ENCODE measurements around the gene ATP6V0C. TPM values are rescaled to one million over a fixed set of nuclear protein-coding genes. Genes with fewer than 3 reads are reported as not detected.
"Not testable (repeated sequence)": the region's sequence is repeated elsewhere in the genome, so short reads cannot be mapped to it uniquely, and the experiment has no call there.

Gene ATP6V0C
- total RNA-seq, 1 experiment from 2014 or later: 56.4 TPM

DNA sequence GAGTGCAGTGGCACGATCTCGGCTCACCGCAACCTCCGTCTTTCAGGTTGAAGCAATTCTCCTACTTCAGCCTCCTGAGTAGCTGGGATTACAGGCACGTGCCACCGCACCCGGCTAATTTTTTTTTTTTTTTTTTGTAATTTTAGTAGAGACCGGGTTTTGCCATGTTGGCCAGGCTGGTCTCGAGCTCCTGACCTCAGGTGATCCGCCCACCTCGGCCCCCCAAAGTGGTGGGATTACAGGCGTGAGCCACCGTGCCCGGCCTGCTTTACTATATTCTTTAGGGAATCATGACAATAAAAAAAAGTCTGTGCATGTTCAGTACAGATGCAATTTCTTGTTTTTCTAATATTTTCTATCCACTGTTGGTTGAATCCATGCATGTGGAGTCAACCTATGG, 30.0 kb downstream of the ATP6V0C start:
- not testable (repeated sequence) for H3K27me3 ChIP-seq (ENCODE audit: control insufficient read depth, insufficient read depth, low read length); DNase-seq; H3K36me3 ChIP-seq (replicated peaks; ENCODE audit: control insufficient read depth, insufficient read depth, low read length); H3K4me3 ChIP-seq (ENCODE audit: insufficient read depth, low read depth, low read length)

DNA sequence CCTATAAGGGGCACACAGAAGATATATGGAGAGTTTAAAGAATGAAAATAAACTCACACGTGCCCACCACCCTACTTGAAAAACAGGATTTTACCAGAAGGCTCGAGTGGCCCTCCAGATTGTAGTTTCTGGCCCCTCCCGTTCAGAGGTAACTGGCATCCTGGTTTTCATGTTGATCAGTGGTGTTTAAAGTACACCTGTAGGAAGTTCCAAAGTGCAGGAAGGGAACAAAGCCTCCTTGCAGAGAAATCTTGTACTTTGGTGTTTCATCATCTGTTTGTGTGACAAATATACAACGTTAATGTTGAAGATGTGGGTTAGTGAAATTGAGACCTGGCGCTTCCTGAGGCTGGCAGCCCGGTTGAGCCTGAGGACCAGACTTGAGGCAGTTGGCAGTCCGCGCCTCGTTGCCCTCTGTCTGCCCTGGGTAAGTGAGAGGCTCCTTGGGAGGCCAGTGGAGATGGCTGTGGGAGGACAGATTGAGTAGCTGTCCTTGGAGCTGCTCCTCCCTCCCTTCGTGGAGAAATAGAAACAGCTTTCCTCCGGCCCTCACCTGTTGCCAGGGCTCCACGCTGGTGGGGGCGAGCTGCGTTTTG, 36.6 kb downstream of the ATP6V0C start:
- H3K27me3 ChIP-seq (ENCODE audit: control insufficient read depth, insufficient read depth, low read length); H3K36me3 ChIP-seq (replicated peaks; ENCODE audit: control insufficient read depth, insufficient read depth, low read length); DNase-seq; H3K4me3 ChIP-seq (ENCODE audit: insufficient read depth, low read depth, low read length): not testable (repeated sequence)

DNA sequence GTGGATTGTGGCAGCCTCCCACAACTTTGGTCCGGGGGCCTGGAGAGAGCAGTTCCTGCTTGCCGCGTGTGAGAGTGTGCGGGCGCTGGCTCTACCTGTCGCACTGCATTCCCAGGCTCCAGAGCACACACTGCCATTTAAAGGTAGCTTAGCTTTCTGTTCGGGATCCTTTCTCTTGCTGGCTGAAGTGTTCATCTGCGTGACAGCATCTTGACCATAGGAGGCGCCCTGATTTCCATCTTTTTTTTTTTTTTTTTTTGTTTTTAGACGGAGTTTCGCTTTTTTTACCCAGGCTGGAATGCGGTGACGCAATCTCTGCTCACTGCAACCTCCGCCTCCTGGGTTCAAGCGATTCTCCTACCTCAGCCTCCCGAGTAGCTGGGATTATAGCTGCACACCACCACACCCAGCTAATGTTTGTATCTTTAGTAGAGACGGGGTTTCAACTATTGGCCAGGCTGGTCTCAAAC, 37.7 kb downstream of the ATP6V0C start:
- H3K27me3 ChIP-seq (ENCODE audit: control insufficient read depth, insufficient read depth, low read length); DNase-seq; H3K36me3 ChIP-seq (replicated peaks; ENCODE audit: control insufficient read depth, insufficient read depth, low read length); H3K4me3 ChIP-seq (ENCODE audit: insufficient read depth, low read depth, low read length): not testable (repeated sequence)

DNA sequence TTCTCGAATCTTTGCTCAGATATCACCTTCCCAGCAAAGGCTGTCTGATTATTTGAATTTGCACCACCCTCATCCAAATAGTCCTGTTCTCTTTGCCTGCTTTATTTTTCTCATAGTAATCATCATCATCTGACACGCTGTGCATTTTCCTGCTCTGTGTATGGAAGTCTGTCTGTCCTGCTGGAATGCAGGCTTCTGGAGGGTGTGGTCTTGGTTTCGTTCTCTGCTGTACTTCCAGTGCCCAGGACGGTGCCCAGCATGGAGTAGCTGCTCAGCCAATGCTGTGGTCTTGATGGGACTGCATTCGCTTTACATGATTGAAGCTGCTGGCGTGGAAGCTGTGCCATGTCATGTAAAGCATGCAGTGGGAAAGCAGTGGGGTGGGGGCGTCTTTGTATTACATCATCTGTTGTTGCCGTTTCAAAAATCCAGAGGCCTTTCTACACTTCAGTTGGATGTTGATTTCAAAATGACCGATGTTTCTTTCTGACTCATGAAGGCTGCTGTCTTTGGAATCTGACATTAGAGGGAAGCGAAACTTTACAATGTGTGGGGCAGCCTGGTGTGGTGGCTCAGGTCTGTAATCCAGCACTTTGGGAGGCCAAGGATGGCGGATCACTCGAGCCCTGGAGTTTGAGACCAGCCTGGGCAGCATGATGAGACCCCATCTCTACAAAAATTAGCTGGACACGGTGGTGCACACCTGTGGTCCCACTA, 41.1 kb downstream of the ATP6V0C start:
- H3K4me3 ChIP-seq (ENCODE audit: insufficient read depth, low read depth, low read length); H3K36me3 ChIP-seq (replicated peaks; ENCODE audit: control insufficient read depth, insufficient read depth, low read length); H3K27me3 ChIP-seq (ENCODE audit: control insufficient read depth, insufficient read depth, low read length); DNase-seq: not testable (repeated sequence)

DNA sequence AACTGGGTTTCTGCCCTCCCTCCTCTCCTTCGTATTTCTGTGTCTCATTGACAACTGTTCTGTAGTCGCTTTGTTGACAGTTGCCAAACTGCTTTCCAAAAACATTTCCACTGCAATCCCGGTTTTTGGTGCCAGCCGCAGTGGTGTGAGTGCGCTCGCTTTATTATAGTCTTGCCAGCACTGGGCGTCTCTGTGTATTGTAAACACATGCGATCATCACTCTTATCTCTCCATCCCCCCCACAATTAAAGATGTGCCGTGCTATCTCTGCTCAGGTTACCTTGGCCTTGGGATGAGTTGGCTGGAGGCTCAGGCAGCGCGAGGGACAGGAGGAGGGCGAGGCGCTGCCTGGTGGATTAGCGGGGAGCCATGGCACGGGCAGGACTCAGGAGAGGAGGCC, 43.4 kb downstream of the ATP6V0C start:
- H3K27me3 ChIP-seq (ENCODE audit: control insufficient read depth, insufficient read depth, low read length); H3K36me3 ChIP-seq (replicated peaks; ENCODE audit: control insufficient read depth, insufficient read depth, low read length); H3K4me3 ChIP-seq (ENCODE audit: insufficient read depth, low read depth, low read length); DNase-seq: not testable (repeated sequence)

DNA sequence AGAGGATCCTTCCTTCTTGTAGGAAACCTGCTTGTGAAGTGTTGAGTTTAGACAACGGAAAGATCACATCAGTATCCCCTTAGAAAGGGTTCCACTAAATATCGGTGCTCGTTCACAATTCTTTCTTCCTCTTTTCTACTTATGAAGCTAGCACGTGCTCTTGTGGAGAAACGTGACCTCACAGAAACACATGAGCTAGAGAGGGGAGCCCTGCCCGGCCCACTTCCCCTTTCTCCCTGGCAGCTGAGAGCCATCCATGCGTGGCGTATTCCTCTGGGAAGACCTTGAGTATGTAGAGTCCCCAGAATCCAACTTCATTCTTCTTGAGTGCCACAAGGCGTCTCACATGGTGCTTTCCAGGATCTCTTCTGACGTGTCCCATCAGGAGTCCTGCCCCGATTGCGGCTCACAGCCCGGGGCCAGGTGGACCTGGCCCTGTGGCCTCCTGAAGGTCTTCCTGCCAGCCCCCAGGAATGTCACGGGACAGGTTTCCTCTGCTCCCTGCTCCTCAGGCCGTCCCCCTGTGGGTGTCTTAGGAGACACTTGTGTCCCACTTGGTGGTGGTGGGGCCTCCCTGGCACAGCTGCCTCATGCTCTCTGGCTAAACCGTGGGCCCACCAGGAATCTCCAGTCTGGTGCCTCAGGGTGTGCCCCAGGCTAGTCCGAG, 46.5 kb downstream of the ATP6V0C start:
- H3K36me3 ChIP-seq (replicated peaks; ENCODE audit: control insufficient read depth, insufficient read depth, low read length); H3K4me3 ChIP-seq (ENCODE audit: insufficient read depth, low read depth, low read length); H3K27me3 ChIP-seq (ENCODE audit: control insufficient read depth, insufficient read depth, low read length); DNase-seq: not testable (repeated sequence)

DNA sequence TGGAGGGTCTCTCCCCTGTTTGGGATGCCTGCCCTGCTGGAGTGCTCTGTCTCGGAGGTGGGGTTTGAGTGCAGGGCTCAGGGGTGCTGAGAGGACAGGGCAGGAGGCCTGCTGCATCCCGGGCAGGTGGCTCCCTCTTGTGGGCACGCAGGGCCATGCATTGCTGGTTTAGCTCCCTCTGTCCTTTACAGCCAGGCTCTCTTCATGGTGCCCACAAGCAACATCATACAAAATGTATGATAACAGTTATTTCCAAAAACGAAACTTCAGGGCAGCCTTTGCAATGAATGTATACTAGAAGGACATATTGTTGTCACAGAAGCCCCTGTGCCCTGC, 47.0 kb downstream of the ATP6V0C start:
- not testable (repeated sequence) for H3K27me3 ChIP-seq (ENCODE audit: control insufficient read depth, insufficient read depth, low read length); H3K36me3 ChIP-seq (replicated peaks; ENCODE audit: control insufficient read depth, insufficient read depth, low read length); H3K4me3 ChIP-seq (ENCODE audit: insufficient read depth, low read depth, low read length); DNase-seq

DNA sequence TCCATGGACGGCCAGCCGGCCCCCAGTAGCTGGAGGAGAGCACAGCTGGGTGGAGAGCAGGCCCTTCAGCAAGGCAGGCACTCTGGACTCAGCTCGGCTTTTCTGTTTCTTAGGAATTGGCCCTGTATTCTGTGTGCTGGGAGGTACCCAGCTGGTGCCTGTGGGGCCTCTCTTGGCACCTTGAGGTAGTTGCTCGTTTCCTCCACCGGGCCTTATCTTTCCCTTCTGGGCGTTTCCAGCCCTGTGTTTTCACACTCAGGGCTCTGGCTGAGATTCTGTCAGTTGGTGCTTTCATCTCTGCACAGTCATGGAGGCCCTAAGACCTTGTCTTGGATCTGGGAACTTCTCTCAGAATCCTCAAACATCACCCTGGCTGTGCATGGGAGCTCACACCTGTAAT, 53.8 kb downstream of the ATP6V0C start:
- H3K4me3 ChIP-seq (ENCODE audit: insufficient read depth, low read depth, low read length); H3K27me3 ChIP-seq (ENCODE audit: control insufficient read depth, insufficient read depth, low read length); H3K36me3 ChIP-seq (replicated peaks; ENCODE audit: control insufficient read depth, insufficient read depth, low read length); DNase-seq: not testable (repeated sequence)

DNA sequence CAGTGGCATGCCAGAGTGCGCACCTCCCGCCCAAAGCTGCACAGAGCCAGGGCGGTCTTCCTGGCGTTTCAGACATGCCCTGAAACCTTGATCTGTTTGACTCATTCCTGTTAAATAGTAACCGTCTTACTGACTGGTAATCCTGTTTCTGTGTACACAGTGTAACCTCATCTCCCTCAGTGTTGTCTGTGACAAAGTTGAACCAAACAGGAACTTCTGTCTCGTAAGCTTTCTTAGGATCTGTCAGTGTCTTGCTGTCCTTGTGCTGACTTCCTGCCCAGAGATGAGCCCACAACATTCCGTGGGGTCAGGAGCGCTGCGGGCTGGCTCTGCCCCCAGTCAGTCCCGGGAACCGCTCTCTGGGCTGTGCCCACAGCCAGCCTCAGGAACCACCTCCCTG, 54.8 kb downstream of the ATP6V0C start:
- not testable (repeated sequence) for H3K27me3 ChIP-seq (ENCODE audit: control insufficient read depth, insufficient read depth, low read length); H3K4me3 ChIP-seq (ENCODE audit: insufficient read depth, low read depth, low read length); H3K36me3 ChIP-seq (replicated peaks; ENCODE audit: control insufficient read depth, insufficient read depth, low read length); DNase-seq

Other genes starting within 250 kb of the ATP6V0C start
- gene RNPS1, start 245.8 kb upstream of the ATP6V0C start, total RNA-seq (2014; rRNA removed; shearing (Covaris generic)): 282 and 306 TPM in 2 replicates
- gene ABCA3, start 173.2 kb upstream of the ATP6V0C start, total RNA-seq (2014; rRNA removed; shearing (Covaris generic)): 6.2 and 6.6 TPM in 2 replicates
- 81.5 and 82.6 TPM in 2 replicates for gene CCNF, start 84.5 kb upstream of the ATP6V0C start, total RNA-seq (2014; rRNA removed; shearing (Covaris generic))
- 87.2 and 90.7 TPM in 2 replicates for gene TEDC2, start 53.8 kb upstream of the ATP6V0C start, total RNA-seq (2014; rRNA removed; shearing (Covaris generic))
- 0.73 TPM in 1 of 2 replicates, not detected in the other for gene NTN3, start 42.7 kb upstream of the ATP6V0C start, total RNA-seq (2014; rRNA removed; shearing (Covaris generic))
- gene TBC1D24, start 38.8 kb upstream of the ATP6V0C start, total RNA-seq (2014; rRNA removed; shearing (Covaris generic)): 12.3 and 13.5 TPM in 2 replicates
- gene AMDHD2, start 6.4 kb downstream of the ATP6V0C start, total RNA-seq (2014; rRNA removed; shearing (Covaris generic)): 50.5 and 62.3 TPM in 2 replicates
- gene CEMP1, start 17.5 kb downstream of the ATP6V0C start, total RNA-seq (2014; rRNA removed; shearing (Covaris generic)): not detected in 2 replicates
- 11.4 and 21.7 TPM in 2 replicates for gene PDPK1, start 24.1 kb downstream of the ATP6V0C start, total RNA-seq (2014; rRNA removed; shearing (Covaris generic))
- gene KCTD5, start 168.6 kb downstream of the ATP6V0C start, total RNA-seq (2014; rRNA removed; shearing (Covaris generic)): 35.2 and 36.7 TPM in 2 replicates
- gene PRSS27, start 206.3 kb downstream of the ATP6V0C start, total RNA-seq (2014; rRNA removed; shearing (Covaris generic)): 2.0 and 3.1 TPM in 2 replicates
- gene SRRM2, start 238.7 kb downstream of the ATP6V0C start, total RNA-seq (2014; rRNA removed; shearing (Covaris generic)): 69.0 and 96.1 TPM in 2 replicates

Data from H7 (cell line).